Activated CD4-positive, alpha-beta T cell treated with anti-CD3 and anti-CD28 coated beads, Interleukin-2, amount 50 U/mL, for 48 hours (primary cell): ENCODE measurements around the gene C16orf95.
"Not testable (repeated sequence)": the region's sequence is repeated elsewhere in the genome, so short reads cannot be mapped to it uniquely, and the experiment has no call there.

Source experiments
- DNase-seq, 2 experiments: peaks; one replicate each; pipeline ENCODE4 v3.0.0-alpha.2; 2020

Gene C16orf95

GRCh38 chr16:87279094-87279658 lies 38.0 kb downstream of the C16orf95 start:
- no peak for DNase-seq

- peak; percentile 53 to 65 for DNase-seq
These were observed 38.8 kb downstream of the C16orf95 start for GRCh38 chr16:87278191-87279093.

- DNase-seq = no peak
These were observed 40.3 kb downstream of the C16orf95 start for GRCh38 chr16:87276924-87277323.

GRCh38 chr16:87276091-87276701 lies 41.0 kb downstream of the C16orf95 start:
- DNase-seq = no peak

- no peak for DNase-seq
These were observed 42.4 kb downstream of the C16orf95 start for GRCh38 chr16:87274794-87275193.

- no peak for DNase-seq
These were observed 43.6 kb downstream of the C16orf95 start for GRCh38 chr16:87273471-87274030.

- no peak for DNase-seq
These were observed 45.9 kb downstream of the C16orf95 start for GRCh38 chr16:87271256-87271655.

- DNase-seq = no peak
These were observed 49.6 kb downstream of the C16orf95 start for GRCh38 chr16:87267566-87267965.

GRCh38 chr16:87266846-87267245 lies 50.3 kb downstream of the C16orf95 start:
- no peak for DNase-seq

GRCh38 chr16:87265261-87265660 lies 51.9 kb downstream of the C16orf95 start:
- DNase-seq = no peak

GRCh38 chr16:87264634-87265033 lies 52.6 kb downstream of the C16orf95 start:
- DNase-seq = no peak

- DNase-seq = no peak
These were observed 53.7 kb downstream of the C16orf95 start for GRCh38 chr16:87263418-87264052.

- DNase-seq = no peak
These were observed 57.8 kb downstream of the C16orf95 start for GRCh38 chr16:87259431-87259830.

- DNase-seq = not testable (repeated sequence)
These were observed 58.5 kb downstream of the C16orf95 start for GRCh38 chr16:87258653-87259052.

- no peak for DNase-seq
These were observed 61.3 kb downstream of the C16orf95 start for GRCh38 chr16:87255866-87256265.

GRCh38 chr16:87254734-87255133 lies 62.5 kb downstream of the C16orf95 start:
- DNase-seq = no peak

GRCh38 chr16:87254296-87254695 lies 62.9 kb downstream of the C16orf95 start:
- no peak for DNase-seq

- DNase-seq = no peak
These were observed 63.7 kb downstream of the C16orf95 start for GRCh38 chr16:87253536-87253935.
